CD14-positive monocyte (primary cell): ENCODE data around the gene TRIM31. TPM values are rescaled to one million over a fixed set of nuclear protein-coding genes. Genes with fewer than 3 reads are reported as not detected.

ENCODE experiments used
- DNase-seq, 3 donors: peaks; one replicate each; pipeline ENCODE4 v3.0.0-alpha.2; 2011 to 2022
- H2AFZ ChIP-seq: 2 replicates; pipeline ENCODE4 v1.6.0; 2012; ENCODE audit warnings: mild to moderate bottlenecking, low read depth, low read length, inconsistent platforms; ENCODE audit not compliant: insufficient read depth, poor library complexity, severe bottlenecking
- H3K27ac ChIP-seq, 2 donors: 1 replicate in 1 of 2; 2 replicates in 1 of 2; pipeline ENCODE4 v1.5.1; 2012 to 2013; ENCODE audit warnings: low read length in 2 of 2, control low read depth in 1 of 2, inconsistent platforms in 1 of 2, low read depth in 1 of 2, mild to moderate bottlenecking in 1 of 2
- H3K27me3 ChIP-seq, 2 donors: one replicate each; pipeline versions ENCODE4 v1.6.0 to v1.6.1; 2011 to 2013; ENCODE audit warnings: low read length in 2 of 2; ENCODE audit not compliant: control insufficient read depth in 2 of 2, insufficient read depth in 2 of 2
- H3K36me3 ChIP-seq, 2 donors: replicated peaks in 1 of 2; 1 replicate in 1 of 2; 2 replicates in 1 of 2; pipeline versions ENCODE4 v1.5.1 to v1.6.1; 2012 to 2013; ENCODE audit warnings: low read length in 2 of 2, control low read depth in 1 of 2, inconsistent platforms in 1 of 2, mild to moderate bottlenecking in 1 of 2; ENCODE audit not compliant: insufficient read depth in 2 of 2, control insufficient read depth in 1 of 2
- H3K4me1 ChIP-seq, 2 donors: 1 replicate in 1 of 2; 2 replicates in 1 of 2; pipeline versions ENCODE4 v1.5.1 to v1.6.1; 2012 to 2013; ENCODE audit warnings: low read length in 2 of 2, control low read depth in 1 of 2, inconsistent platforms in 1 of 2, mild to moderate bottlenecking in 1 of 2, moderate library complexity in 1 of 2; ENCODE audit not compliant: insufficient read depth in 2 of 2, control insufficient read depth in 1 of 2
- H3K4me2 ChIP-seq: replicated peaks from 2 replicates; pipeline ENCODE3; 2012; ENCODE audit warnings: low read length, moderate library complexity, mild to moderate bottlenecking; ENCODE audit not compliant: poor library complexity, severe bottlenecking; ENCODE audit errors: extremely low read depth
- H3K4me3 ChIP-seq, 3 experiments: fragments of 200-600 bp in 1 of 3; sonication (generic) in 1 of 3; replicated peaks in 1 of 3; 1 replicate in 2 of 3; 2 replicates in 1 of 3; pipeline ENCODE4 v1.5.1; 2011 to 2013; ENCODE audit warnings: low read length in 3 of 3, mild to moderate bottlenecking in 3 of 3, control low read depth in 2 of 3, low read depth in 2 of 3, inconsistent platforms in 1 of 3, moderate library complexity in 1 of 3
- H3K79me2 ChIP-seq: 2 replicates; pipeline ENCODE4 v1.6.0; 2012; ENCODE audit warnings: mild to moderate bottlenecking, control low read depth, inconsistent platforms, low read length, moderate library complexity; ENCODE audit not compliant: insufficient read depth
- H3K9ac ChIP-seq: 2 replicates; pipeline ENCODE4 v1.6.0; 2017; ENCODE audit warnings: low read length, mild to moderate bottlenecking; ENCODE audit not compliant: insufficient read depth, poor library complexity, severe bottlenecking
- H3K9me3 ChIP-seq, 2 donors: replicated peaks in 1 of 2; 1 replicate in 1 of 2; 2 replicates in 1 of 2; pipeline versions ENCODE4 v1.5.1 to v1.6.1; 2012 to 2013; ENCODE audit warnings: low read length in 2 of 2, control low read depth in 1 of 2; ENCODE audit not compliant: control insufficient read depth in 1 of 2, insufficient read depth in 1 of 2
- H4K20me1 ChIP-seq: 2 replicates; pipeline ENCODE4 v1.6.0; 2012; ENCODE audit warnings: mild to moderate bottlenecking, low read length, control low read depth, moderate library complexity; ENCODE audit not compliant: insufficient read depth
- H3K27ac Mint-ChIP-seq, 7 donors: one replicate each; pipeline ENCODE4 v1.8.0; 2020; ENCODE audit warnings: mild to moderate bottlenecking in 7 of 7, mixed read lengths in 7 of 7, moderate library complexity in 6 of 7, inconsistent platforms in 2 of 7
- H3K27me3 Mint-ChIP-seq, 3 donors: one replicate each; pipeline ENCODE4 v1.8.0; 2021 to 2022; ENCODE audit warnings: low read depth in 3 of 3, mild to moderate bottlenecking in 3 of 3, mixed read lengths in 3 of 3, moderate library complexity in 3 of 3, inconsistent platforms in 1 of 3
- H3K36me3 Mint-ChIP-seq, 2 donors: one replicate each; pipeline ENCODE4 v1.8.0; 2020; ENCODE audit warnings: mixed read lengths in 2 of 2, inconsistent platforms in 1 of 2, mild to moderate bottlenecking in 1 of 2
- H3K4me1 Mint-ChIP-seq: one replicate; pipeline ENCODE4 v1.8.0; 2020; ENCODE audit warnings: mild to moderate bottlenecking, mixed read lengths
- H3K4me3 Mint-ChIP-seq, 2 donors: one replicate each; pipeline ENCODE4 v1.8.0; 2020; ENCODE audit warnings: mild to moderate bottlenecking in 2 of 2, mixed read lengths in 2 of 2, moderate library complexity in 1 of 2
- H3K9me3 Mint-ChIP-seq, 7 donors: one replicate each; pipeline ENCODE4 v1.8.0; 2020 to 2022; ENCODE audit warnings: mixed read lengths in 7 of 7, mild to moderate bottlenecking in 6 of 7, moderate library complexity in 6 of 7, inconsistent platforms in 2 of 7
- WGBS: methylation state at CpG from one replicate; pipeline ENCODE4 v1.1.5; 2013; ENCODE audit warnings: missing lambda C conversion rate; ENCODE audit not compliant: insufficient coverage; 5-methylcytosine and 5-hydroxymethylcytosine counted together
- intact Hi-C, 2 donors: fragments of 100-400 bp; cut with micrococcal nuclease; formaldehyde crosslinking; loops; one replicate each; pipeline versions ENCODE4 v1.15.0 to v1.15.1; 2023
- polyA plus RNA-seq, 3 donors: library from polyadenylated mRNA; depleted of rRNA in 1 of 3; unstranded in 2 of 3; stranded (reverse) in 1 of 3; fragments of 300-500 nt in 2 of 3; fragments of >200 nt in 1 of 3; fragmentation: Illumina TruSeq in 2 of 3; gene quantifications; 1 replicate in 2 of 3; 2 replicates in 1 of 3; pipeline ENCODE4 v1.2.3, GENCODE V29; 2012 to 2021
- small RNA-seq: library from RNA; depleted of rRNA; stranded (forward); fragments of <200 nt; gene quantifications from one replicate; pipeline ENCODE3, GENCODE V24; 2012; ENCODE audit warnings: low read depth; ENCODE audit not compliant: insufficient read length
- TF ChIP-seq, protein P1 (sequence below): fragments of 200-600 bp; IDR thresholded peaks from one replicate; pipeline ENCODE4 v1.8.0; 2022; ENCODE audit warnings: antibody characterized with exemption, mild to moderate bottlenecking

The TRIM31 gene
- polyA plus RNA-seq, 3 donors = not detected

- Histone ChIP-seq H3K4me2 (no peak overlapping the region), H3K36me3 (peaks cover 0 to 38% of the 10 kb centered on the region in 2 donors), H2AFZ (no peak overlapping the region), H3K79me2 (no peaks in the 10 kb centered on the region), H3K27me3 (no peaks in the 10 kb centered on the region), H3K4me1 (no peaks in the 10 kb centered on the region), H3K9me3 (no peaks in the 10 kb centered on the region), H3K27ac (no peak overlapping the region), H3K4me3 (no peak overlapping the region), H4K20me1 (no peaks in the 10 kb centered on the region), H3K9ac (no peak overlapping the region)
- Mint-ChIP-seq H3K27ac (no peak overlapping the region), H3K4me1 (no peaks in the 10 kb centered on the region), H3K36me3 (peaks cover 26 to 28% of the 10 kb centered on the region in 2 donors), H3K4me3 (no peak overlapping the region), H3K27me3 (no peaks in the 10 kb centered on the region), H3K9me3 (no peaks in the 10 kb centered on the region)
- no CpG with 5 or more reads among the region's 3 CpGs for WGBS
- TF ChIP-seq, protein P1, sequence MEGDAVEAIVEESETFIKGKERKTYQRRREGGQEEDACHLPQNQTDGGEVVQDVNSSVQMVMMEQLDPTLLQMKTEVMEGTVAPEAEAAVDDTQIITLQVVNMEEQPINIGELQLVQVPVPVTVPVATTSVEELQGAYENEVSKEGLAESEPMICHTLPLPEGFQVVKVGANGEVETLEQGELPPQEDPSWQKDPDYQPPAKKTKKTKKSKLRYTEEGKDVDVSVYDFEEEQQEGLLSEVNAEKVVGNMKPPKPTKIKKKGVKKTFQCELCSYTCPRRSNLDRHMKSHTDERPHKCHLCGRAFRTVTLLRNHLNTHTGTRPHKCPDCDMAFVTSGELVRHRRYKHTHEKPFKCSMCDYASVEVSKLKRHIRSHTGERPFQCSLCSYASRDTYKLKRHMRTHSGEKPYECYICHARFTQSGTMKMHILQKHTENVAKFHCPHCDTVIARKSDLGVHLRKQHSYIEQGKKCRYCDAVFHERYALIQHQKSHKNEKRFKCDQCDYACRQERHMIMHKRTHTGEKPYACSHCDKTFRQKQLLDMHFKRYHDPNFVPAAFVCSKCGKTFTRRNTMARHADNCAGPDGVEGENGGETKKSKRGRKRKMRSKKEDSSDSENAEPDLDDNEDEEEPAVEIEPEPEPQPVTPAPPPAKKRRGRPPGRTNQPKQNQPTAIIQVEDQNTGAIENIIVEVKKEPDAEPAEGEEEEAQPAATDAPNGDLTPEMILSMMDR = no peak
- intact Hi-C loops = no loop called here
- no peak for DNase-seq
Measured at GRCh38 chr6:30053682-30054081, 59.2 kb downstream of the TRIM31 start.

Small RNA genes within 50 kb of the gene (small RNA-seq; reads per million reads assigned to genes)
- gene RF00554 (not detected), gene RF02219 (not detected), gene RF02220 (not detected)

Other genes starting within 250 kb of the TRIM31 start
- 1,000 to 10,000 TPM; 1,518 to 2,788 (median 1,574) TPM for gene HLA-A, start 170.6 kb downstream of the TRIM31 start, polyA plus RNA-seq
- 10 to 100 TPM; 36.2 to 62.4 (median 45.0) TPM for gene POLR1H, start 51.8 kb downstream of the TRIM31 start, polyA plus RNA-seq
- 100 to 1,000 TPM in 1 of 3 donors, 10 to 100 TPM in 2; 49.3 to 107 (median 67.7) TPM for gene PPP1R11, start 45.9 kb downstream of the TRIM31 start, polyA plus RNA-seq
- under 1 TPM in 1 of 3 donors, not detected in 2; 0.04 TPM for gene RNF39, start 37.3 kb downstream of the TRIM31 start, polyA plus RNA-seq
- gene TRIM40, start 23.1 kb upstream of the TRIM31 start, polyA plus RNA-seq = not detected
- not detected for gene TRIM10, start 48.1 kb upstream of the TRIM31 start, polyA plus RNA-seq
- gene TRIM15, start 50.5 kb upstream of the TRIM31 start, polyA plus RNA-seq = not detected
- gene TRIM26, start 100.3 kb upstream of the TRIM31 start, polyA plus RNA-seq = 10 to 100 TPM; 16.4 to 26.4 (median 26.0) TPM
- gene TRIM39, start 213.8 kb upstream of the TRIM31 start, polyA plus RNA-seq = 10 to 100 TPM in 1 of 3 donors, 1 to 10 TPM in 2; 3.5 to 16.3 (median 3.6) TPM
- 10 to 100 TPM; 59.2 to 63.6 (median 59.5) TPM for gene RPP21, start 232.1 kb upstream of the TRIM31 start, polyA plus RNA-seq